NOMO-1 treated with dmso at 0.1 percent for 144 hours (cell line): ENCODE measurements around the gene FYB1.

Experiments
- DNase-seq: peaks from one replicate; lab custom pipeline; 2025; ENCODE audit not compliant: unreplicated experiment; lab: John Stamatoyannopoulos, UW

The FYB1 gene

GRCh38 chr5:39207345-39208045 is 11.9 kb downstream of the FYB1 start:
- DNase-seq = no peak

GRCh38 chr5:39206630-39207321 is 12.6 kb downstream of the FYB1 start:
- no peak for DNase-seq

GRCh38 chr5:39205550-39205949 is 13.8 kb downstream of the FYB1 start:
- no peak for DNase-seq

- no peak for DNase-seq
Observed at GRCh38 chr5:39203951-39204350, 15.4 kb downstream of the FYB1 start.

GRCh38 chr5:39203275-39203922 is 16.0 kb downstream of the FYB1 start:
- DNase-seq = no peak

GRCh38 chr5:39202597-39203274 is 16.6 kb downstream of the FYB1 start:
- peak; percentile 82 for DNase-seq

- DNase-seq = no peak
Observed at GRCh38 chr5:39201781-39202596, 17.4 kb downstream of the FYB1 start.

- DNase-seq = no peak
Observed at GRCh38 chr5:39201160-39201780, 18.1 kb downstream of the FYB1 start.

- no peak for DNase-seq
Observed at GRCh38 chr5:39200081-39200480, 19.3 kb downstream of the FYB1 start.

GRCh38 chr5:39199335-39199734 is 20.0 kb downstream of the FYB1 start:
- no peak for DNase-seq

GRCh38 chr5:39198127-39198526 is 21.2 kb downstream of the FYB1 start:
- DNase-seq = no peak

- no peak for DNase-seq
Observed at GRCh38 chr5:39197556-39197955, 21.8 kb downstream of the FYB1 start.

- no peak for DNase-seq
Observed at GRCh38 chr5:39195198-39195826, 24.1 kb downstream of the FYB1 start.

GRCh38 chr5:39194466-39195136 is 24.8 kb downstream of the FYB1 start:
- peak; percentile 64 for DNase-seq

- DNase-seq = no peak
Observed at GRCh38 chr5:39193553-39194465, 25.6 kb downstream of the FYB1 start.

GRCh38 chr5:39192450-39193160 is 26.8 kb downstream of the FYB1 start:
- DNase-seq = peak; percentile 35

GRCh38 chr5:39191216-39191615 is 28.1 kb downstream of the FYB1 start:
- no peak for DNase-seq
